Testis (tissue), 3 donors: ENCODE data around the gene VIPR1. TPM values are rescaled to one million over a fixed set of nuclear protein-coding genes. Genes with fewer than 3 reads are reported as not detected.

Experiments
- DNase-seq: peaks from one replicate; pipeline ENCODE4 v3.0.0-alpha.2; 2019
- H3K27ac ChIP-seq, 2 donors: fragments of 200-600 bp; sonication (generic); one replicate each; pipeline ENCODE4 v1.5.1; 2019
- H3K27me3 ChIP-seq: fragments of 200-600 bp; sonication (generic); one replicate; pipeline ENCODE4 v1.5.1; 2019
- H3K36me3 ChIP-seq: fragments of 200-600 bp; sonication (generic); one replicate; pipeline ENCODE4 v1.5.1; 2017; ENCODE audit warnings: low read depth; ENCODE audit errors: missing control alignments
- H3K4me1 ChIP-seq: fragments of 200-600 bp; sonication (generic); one replicate; pipeline ENCODE4 v1.5.1; 2019
- H3K4me3 ChIP-seq, 2 donors: fragments of 200-600 bp; sonication (generic); one replicate each; pipeline ENCODE4 v1.5.1; 2017 to 2019
- H3K9me3 ChIP-seq: fragments of 200-600 bp; sonication (generic); one replicate; pipeline ENCODE4 v1.5.1; 2017
- CTCF ChIP-seq, 3 experiments: fragments of 450-650 bp in 2 of 3; fragments of 200-600 bp in 1 of 3; sonication (generic) in 1 of 3; IDR thresholded peaks; one replicate each; pipeline ENCODE4 v1.5.1; 2016 to 2019; ENCODE audit warnings: antibody characterized with exemption in 3 of 3, mild to moderate bottlenecking in 2 of 3, moderate library complexity in 1 of 3
- POLR2A ChIP-seq: fragments of 450-650 bp; IDR thresholded peaks from one replicate; pipeline ENCODE4 v1.6.1; 2017; ENCODE audit warnings: antibody characterized with exemption, mild to moderate bottlenecking, moderate library complexity
- WGBS, 2 donors: methylation state at CpG; one replicate each; pipeline ENCODE4 v1.1.5; 2018; 5-methylcytosine and 5-hydroxymethylcytosine counted together
- intact Hi-C: fragments of 100-400 bp; cut with DNase I; formaldehyde crosslinking; loops from one replicate; pipeline ENCODE4 v1.15.1; 2023; ENCODE audit warnings: low total_unique reads
- polyA plus RNA-seq: library from polyadenylated mRNA; stranded (reverse); fragments of 350-450 nt; fragmentation: Illumina TruSeq; extraction: RNeasy Lipid Tissue Mini Kit (QIAGEN cat#74804); gene quantifications from one replicate; pipeline ENCODE4 v1.2.3, GENCODE V29; 2014; ENCODE audit warnings: low read depth, low replicate concordance; ENCODE audit not compliant: insufficient read depth
- total RNA-seq, 2 donors: library from RNA; depleted of rRNA; stranded (reverse); fragments of >200 nt; gene quantifications; one replicate each; pipeline ENCODE4 v1.2.3, GENCODE V29; 2016

Gene VIPR1
- total and polyA plus RNA-seq, 3 donors from 2014 or later: 3.4 to 10.2 (median 4.6) TPM

GRCh38 chr3:42468111-42468510 lies 34.3 kb upstream of the VIPR1 start:
- no peak overlapping the region for H3K4me3 ChIP-seq
- no peak overlapping the region for H3K27ac ChIP-seq
- DNase-seq: no peak
- 89 to 93% methylated on average over 3 of the region's 3 CpGs for WGBS, 2 donors
- H3K27me3 ChIP-seq: no peaks in the 10 kb centered on the region
- TF ChIP-seq CTCF (IDR thresholded peaks at IDR 0.05) (no peak), POLR2A (no peak)
- no peaks in the 10 kb centered on the region for H3K9me3 ChIP-seq
- no peaks in the 10 kb centered on the region for H3K36me3 ChIP-seq
- H3K4me1 ChIP-seq: no peaks in the 10 kb centered on the region
- intact Hi-C loops: no loop called here

DNA sequence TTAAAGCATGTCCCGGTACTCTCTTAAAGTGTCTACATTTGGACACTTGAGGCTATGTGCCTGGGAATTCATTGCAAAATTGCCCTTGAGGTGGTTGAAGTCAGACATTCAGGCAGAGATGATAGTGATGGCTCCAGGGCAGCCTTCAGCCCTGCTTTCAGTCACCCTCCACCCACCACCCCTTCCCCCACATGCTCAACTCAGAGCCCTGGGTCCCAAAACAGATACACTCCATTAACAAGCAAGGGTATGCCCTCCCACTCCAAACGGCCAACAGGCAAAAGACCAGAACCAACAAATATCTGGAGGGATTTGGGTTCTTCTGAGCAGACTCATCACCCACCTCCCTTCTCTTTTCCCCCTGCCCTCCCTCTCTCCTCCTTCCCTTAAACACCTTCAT lies 29.9 kb upstream of the VIPR1 start:
- H3K27ac ChIP-seq: no peak overlapping the region
- TF ChIP-seq POLR2A (no peak), CTCF (IDR thresholded peaks at IDR 0.05) (no peak)

GRCh38 chr3:42473083-42473932 lies 29.1 kb upstream of the VIPR1 start:
- Histone ChIP-seq H3K4me3 (no peak overlapping the region), H3K4me1 (peaks cover 4% of the 10 kb centered on the region), H3K36me3 (no peaks in the 10 kb centered on the region), H3K27me3 (no peaks in the 10 kb centered on the region), H3K27ac (no peak overlapping the region), H3K9me3 (no peaks in the 10 kb centered on the region)
- no peak for TF ChIP-seq POLR2A
- no peak for TF ChIP-seq CTCF (IDR thresholded peaks at IDR 0.05)
- DNase-seq: no peak
- intact Hi-C loops: no loop called here
- WGBS, 2 donors: 46 to 52% methylated on average over 7 to 10 of the region's 10 CpGs

More for the DNA sequence above, 29.9 kb upstream of the VIPR1 start:
- intact Hi-C loops: no loop called here
- peaks cover 4% of the 10 kb centered on the region for H3K4me1 ChIP-seq
- 71 to 72% methylated on average over 2 of the region's 2 CpGs for WGBS, 2 donors
- H3K36me3 ChIP-seq: no peaks in the 10 kb centered on the region
- DNase-seq: no peak
- no peak overlapping the region for H3K4me3 ChIP-seq
- H3K9me3 ChIP-seq: no peaks in the 10 kb centered on the region
- H3K27me3 ChIP-seq: no peaks in the 10 kb centered on the region

DNA sequence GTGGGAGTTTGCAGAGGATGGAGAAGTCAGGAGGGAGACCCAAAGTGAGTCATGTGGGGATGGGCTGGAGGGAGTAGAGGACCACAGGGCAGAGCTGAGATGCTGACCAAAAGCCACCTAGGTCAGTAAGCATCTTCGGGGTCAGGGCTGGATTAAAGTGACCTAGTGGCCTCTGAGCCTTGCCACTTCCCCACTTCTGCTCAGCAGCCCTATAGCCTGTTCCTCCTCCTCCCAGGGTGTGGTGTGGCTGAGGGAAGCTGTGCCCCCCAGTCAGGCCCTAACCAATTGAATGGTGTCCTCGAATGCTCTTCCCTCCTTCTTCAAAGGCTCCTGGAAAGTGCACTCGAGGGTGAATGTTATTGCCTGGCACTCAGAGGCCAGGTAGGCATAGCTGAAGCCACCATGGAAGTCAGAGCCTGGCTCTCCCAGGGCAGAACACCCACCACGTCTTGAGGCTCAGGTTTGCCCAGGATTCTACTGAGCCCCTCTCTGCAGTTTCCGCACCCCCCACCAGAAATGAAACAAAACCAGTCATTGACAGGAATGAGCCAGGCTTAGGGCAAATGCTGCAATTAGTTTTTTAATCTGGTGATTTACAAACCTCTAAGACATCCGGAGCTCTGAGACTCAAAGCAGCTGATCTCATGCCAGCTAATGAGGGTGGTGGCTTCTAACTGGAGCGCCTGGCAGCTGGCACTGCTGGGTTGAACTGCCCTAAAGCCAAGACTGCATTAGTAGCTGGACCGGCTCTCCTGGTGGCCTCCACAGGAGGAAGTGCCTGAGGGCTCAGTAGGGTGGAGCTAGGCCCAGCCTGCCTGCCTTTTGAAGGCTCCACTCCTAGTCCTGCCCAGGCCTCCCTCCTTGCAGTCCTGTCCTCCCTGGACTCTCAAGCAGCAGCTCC lies 26.0 kb upstream of the VIPR1 start:
- no peak for DNase-seq
- no peaks in the 10 kb centered on the region for H3K9me3 ChIP-seq
- no peaks in the 10 kb centered on the region for H3K36me3 ChIP-seq
- no peak overlapping the region for H3K4me3 ChIP-seq
- TF ChIP-seq POLR2A (no peak), CTCF (IDR thresholded peaks at IDR 0.05) (no peak)
- no peaks in the 10 kb centered on the region for H3K27me3 ChIP-seq
- intact Hi-C loops: no loop called here
- WGBS, 2 donors: 85 to 88% methylated on average over 6 to 8 of the region's 8 CpGs
- H3K4me1 ChIP-seq: peaks cover 4% of the 10 kb centered on the region
- H3K27ac ChIP-seq: no peak overlapping the region
